ENCODE data around the gene EXOSC2. TPM values are rescaled to one million over a fixed set of nuclear protein-coding genes. Genes with fewer than 3 reads are reported as not detected.

The EXOSC2 gene
- total and polyA plus RNA-seq, 3 experiments from 2014 or later: 24.2 to 88.4 (median 83.5) TPM

- Mint-ChIP-seq H3K4me1 (peaks cover 35 to 59% (median 54%) of the 10 kb centered on the region in 3 donors), H3K9me3 (no peaks in the 10 kb centered on the region), H3K36me3 (peaks cover 4 to 31% (median 8%) of the 10 kb centered on the region in 3 donors), H3K27ac (peak overlapping the region in 1 of 8 donors; percentile 97), H3K27me3 (peaks cover 4% of the 10 kb centered on the region in 2 donors), H3K4me3 (peak overlapping the region in 6 of 7 donors; percentile 77 to 98 (median 94))
- Histone ChIP-seq H3K36me3 (ENCODE audit: insufficient read depth, low read length) (peaks cover 8% of the 10 kb centered on the region), H3K9me3 (ENCODE audit: low read length) (no peaks in the 10 kb centered on the region), H3K4me3 (ENCODE audit: low read length) (no peak overlapping the region), H3K4me1 (ENCODE audit: insufficient read depth, low read length) (peaks cover 21% of the 10 kb centered on the region), H3K27me3 (ENCODE audit: insufficient read depth, low read length, poor library complexity, severe bottlenecking) (no peaks in the 10 kb centered on the region), H3K27ac (ENCODE audit: low read depth, low read length) (no peak overlapping the region)
- ChIA-PET CTCF (interaction anchor here (1.6 to 5.4 kb wide), 4 partner anchors 8 to 15 kb away, joined by 7 to 39 read pairs (median 14); no protein-coding TSS in a partner anchor), POLR2A (interaction anchor here (1.0 to 1.2 kb wide), 2 partner anchors 11 to 15 kb away, joined by 3 to 7 read pairs; no protein-coding TSS in a partner anchor)
- no peak for DNase-seq
Measured at GRCh38 chr9:130692321-130692720, 1.3 kb upstream of the EXOSC2 start.

- Mint-ChIP-seq H3K9me3 (no peaks in the 10 kb centered on the region), H3K4me1 (peaks cover 37 to 55% (median 54%) of the 10 kb centered on the region in 3 donors), H3K27me3 (peaks cover 0 to 1% of the 10 kb centered on the region in 2 donors), H3K27ac (peak overlapping the region; percentile 71 to 98 (median 94)), H3K4me3 (peak overlapping the region; percentile 89 to 99 (median 97)), H3K36me3 (peaks cover 5 to 37% (median 9%) of the 10 kb centered on the region in 3 donors)
- H3K27ac ChIP-seq (ENCODE audit: low read depth, low read length): peak overlapping the region; percentile 45
- ChIA-PET CTCF (interaction anchor here (0.8 to 5.4 kb wide), 7 partner anchors 9 to 45 kb away, joined by 3 to 39 read pairs (median 7); no protein-coding TSS in a partner anchor), POLR2A (interaction anchor here (0.5 to 1.2 kb wide), 5 partner anchors 12 to 114 kb away, joined by 3 to 7 read pairs (median 3); partner anchors contain the start of gene FUBP3)
- H3K4me1 ChIP-seq (ENCODE audit: insufficient read depth, low read length): peaks cover 21% of the 10 kb centered on the region
- no peaks in the 10 kb centered on the region for H3K9me3 ChIP-seq (ENCODE audit: low read length)
- no peak for DNase-seq
- peaks cover 13% of the 10 kb centered on the region for H3K36me3 ChIP-seq (ENCODE audit: insufficient read depth, low read length)
- H3K4me3 ChIP-seq (ENCODE audit: low read length): peak overlapping the region; percentile 98
- H3K27me3 ChIP-seq (ENCODE audit: insufficient read depth, low read length, poor library complexity, severe bottlenecking): no peaks in the 10 kb centered on the region
Measured at GRCh38 chr9:130693101-130693425, 517 bp upstream of the EXOSC2 start.

GRCh38 chr9:130694205-130694604 lies 625 bp downstream of the EXOSC2 start:
- peaks cover 39 to 58% (median 51%) of the 10 kb centered on the region in 3 donors for H3K4me1 Mint-ChIP-seq
- no peaks in the 10 kb centered on the region for H3K27me3 ChIP-seq (ENCODE audit: insufficient read depth, low read length, poor library complexity, severe bottlenecking)
- no peak for DNase-seq
- peak overlapping the region; percentile 98 for H3K4me3 ChIP-seq (ENCODE audit: low read length)
- H3K9me3 Mint-ChIP-seq: no peaks in the 10 kb centered on the region
- CTCF ChIA-PET: interaction anchor here (0.7 to 5.4 kb wide), 6 partner anchors 8 to 233 kb away, joined by 3 to 39 read pairs (median 8); no protein-coding TSS in a partner anchor
- H3K9me3 ChIP-seq (ENCODE audit: low read length): no peaks in the 10 kb centered on the region
- H3K27ac ChIP-seq (ENCODE audit: low read depth, low read length): peak overlapping the region; percentile 84
- peak overlapping the region; percentile 89 to 99 (median 97) for H3K4me3 Mint-ChIP-seq
- peaks cover 23% of the 10 kb centered on the region for H3K36me3 ChIP-seq (ENCODE audit: insufficient read depth, low read length)
- POLR2A ChIA-PET: no interaction called here
- H3K27ac Mint-ChIP-seq: peak overlapping the region; percentile 71 to 98 (median 94)
- peaks cover 21% of the 10 kb centered on the region for H3K4me1 ChIP-seq (ENCODE audit: insufficient read depth, low read length)
- peaks cover 5 to 49% (median 16%) of the 10 kb centered on the region in 3 donors for H3K36me3 Mint-ChIP-seq
- H3K27me3 Mint-ChIP-seq: peaks cover 0 to 1% of the 10 kb centered on the region in 2 donors

GRCh38 chr9:130696139-130696650 lies 2.6 kb downstream of the EXOSC2 start:
- peak overlapping the region in 2 of 8 donors; percentile 21 to 55 for H3K27ac Mint-ChIP-seq
- H3K4me1 Mint-ChIP-seq: peaks cover 35 to 54% (median 47%) of the 10 kb centered on the region in 3 donors
- no peaks in the 10 kb centered on the region for H3K27me3 ChIP-seq (ENCODE audit: insufficient read depth, low read length, poor library complexity, severe bottlenecking)
- H3K36me3 Mint-ChIP-seq: peaks cover 5 to 60% (median 19%) of the 10 kb centered on the region in 3 donors
- DNase-seq: no peak
- no peak overlapping the region for H3K27ac ChIP-seq (ENCODE audit: low read depth, low read length)
- H3K9me3 ChIP-seq (ENCODE audit: low read length): no peaks in the 10 kb centered on the region
- peaks cover 0 to 1% of the 10 kb centered on the region in 2 donors for H3K27me3 Mint-ChIP-seq
- no peaks in the 10 kb centered on the region for H3K9me3 Mint-ChIP-seq
- peak overlapping the region in 3 of 7 donors; percentile 6 to 77 (median 43) for H3K4me3 Mint-ChIP-seq
- peaks cover 33% of the 10 kb centered on the region for H3K36me3 ChIP-seq (ENCODE audit: insufficient read depth, low read length)
- peaks cover 21% of the 10 kb centered on the region for H3K4me1 ChIP-seq (ENCODE audit: insufficient read depth, low read length)
- POLR2A ChIA-PET: interaction anchor here (0.7 kb wide), 1 partner anchor 1054 kb away, joined by 12 read pairs; no protein-coding TSS in a partner anchor
- H3K4me3 ChIP-seq (ENCODE audit: low read length): no peak overlapping the region
- CTCF ChIA-PET: interaction anchor here (0.6 to 5.4 kb wide), 3 partner anchors 8 to 13 kb away, joined by 3 to 39 read pairs (median 3); no protein-coding TSS in a partner anchor

- no peaks in the 10 kb centered on the region for H3K9me3 Mint-ChIP-seq
- peak overlapping the region in 5 of 8 donors; percentile 6 to 62 (median 11) for H3K27ac Mint-ChIP-seq
- Histone ChIP-seq H3K27me3 (ENCODE audit: insufficient read depth, low read length, poor library complexity, severe bottlenecking) (no peaks in the 10 kb centered on the region), H3K4me3 (ENCODE audit: low read length) (no peak overlapping the region), H3K9me3 (ENCODE audit: low read length) (no peaks in the 10 kb centered on the region), H3K27ac (ENCODE audit: low read depth, low read length) (no peak overlapping the region), H3K36me3 (ENCODE audit: insufficient read depth, low read length) (peaks cover 41% of the 10 kb centered on the region), H3K4me1 (ENCODE audit: insufficient read depth, low read length) (peaks cover 21% of the 10 kb centered on the region)
- CTCF ChIA-PET: interaction anchor here (1.1 to 5.4 kb wide), 2 partner anchors 9 to 10 kb away, joined by 3 to 39 read pairs; no protein-coding TSS in a partner anchor
- DNase-seq: no peak
- POLR2A ChIA-PET: no interaction called here
- H3K27me3 Mint-ChIP-seq: no peaks in the 10 kb centered on the region
- H3K36me3 Mint-ChIP-seq: peaks cover 5 to 68% (median 19%) of the 10 kb centered on the region in 3 donors
- peaks cover 35 to 54% (median 47%) of the 10 kb centered on the region in 3 donors for H3K4me1 Mint-ChIP-seq
- peak overlapping the region in 2 of 7 donors; percentile 4 to 77 for H3K4me3 Mint-ChIP-seq
Measured at GRCh38 chr9:130696996-130697395, 3.4 kb downstream of the EXOSC2 start.

GRCh38 chr9:130698514-130698913 lies 4.9 kb downstream of the EXOSC2 start:
- no peak overlapping the region for H3K27ac ChIP-seq (ENCODE audit: low read depth, low read length)
- peaks cover 14% of the 10 kb centered on the region for H3K4me1 ChIP-seq (ENCODE audit: insufficient read depth, low read length)
- no peak overlapping the region for H3K4me3 ChIP-seq (ENCODE audit: low read length)
- Mint-ChIP-seq H3K9me3 (no peaks in the 10 kb centered on the region), H3K4me1 (peaks cover 31 to 57% (median 37%) of the 10 kb centered on the region in 3 donors), H3K27me3 (no peaks in the 10 kb centered on the region), H3K27ac (peak overlapping the region in 2 of 8 donors; percentile 42 to 69), H3K36me3 (peaks cover 5 to 79% (median 24%) of the 10 kb centered on the region in 3 donors), H3K4me3 (peak overlapping the region in 2 of 7 donors; percentile 45 to 51)
- CTCF ChIA-PET: interaction anchor here (1.0 to 4.3 kb wide), 4 partner anchors 13 to 167 kb away, joined by 3 to 24 read pairs (median 6); no protein-coding TSS in a partner anchor
- H3K27me3 ChIP-seq (ENCODE audit: insufficient read depth, low read length, poor library complexity, severe bottlenecking): no peaks in the 10 kb centered on the region
- no peak for DNase-seq
- H3K36me3 ChIP-seq (ENCODE audit: insufficient read depth, low read length): peaks cover 54% of the 10 kb centered on the region
- no peaks in the 10 kb centered on the region for H3K9me3 ChIP-seq (ENCODE audit: low read length)
- POLR2A ChIA-PET: no interaction called here

- Mint-ChIP-seq H3K4me3 (peak overlapping the region in 1 of 7 donors; percentile 11), H3K9me3 (no peaks in the 10 kb centered on the region), H3K27ac (peak overlapping the region in 1 of 8 donors; percentile 69), H3K36me3 (peaks cover 5 to 82% (median 29%) of the 10 kb centered on the region in 3 donors), H3K27me3 (no peaks in the 10 kb centered on the region), H3K4me1 (peaks cover 26 to 52% (median 33%) of the 10 kb centered on the region in 3 donors)
- Histone ChIP-seq H3K27ac (ENCODE audit: low read depth, low read length) (no peak overlapping the region), H3K36me3 (ENCODE audit: insufficient read depth, low read length) (peaks cover 59% of the 10 kb centered on the region), H3K9me3 (ENCODE audit: low read length) (no peaks in the 10 kb centered on the region), H3K27me3 (ENCODE audit: insufficient read depth, low read length, poor library complexity, severe bottlenecking) (no peaks in the 10 kb centered on the region), H3K4me1 (ENCODE audit: insufficient read depth, low read length) (peaks cover 13% of the 10 kb centered on the region), H3K4me3 (ENCODE audit: low read length) (no peak overlapping the region)
- CTCF ChIA-PET: interaction anchor here (0.6 to 4.3 kb wide), 6 partner anchors 10 to 167 kb away, joined by 3 to 24 read pairs (median 6); no protein-coding TSS in a partner anchor
- DNase-seq: no peak
- POLR2A ChIA-PET: no interaction called here
Measured at GRCh38 chr9:130699047-130699446, 5.5 kb downstream of the EXOSC2 start.

Data from CD8-positive, alpha-beta memory T cell (primary cell).